ENCODE data around the gene SLCO3A1. TPM values are rescaled to one million over a fixed set of nuclear protein-coding genes. Genes with fewer than 3 reads are reported as not detected.

Gene SLCO3A1
- total RNA-seq, 1 experiment from 2014 or later: not detected

DNA sequence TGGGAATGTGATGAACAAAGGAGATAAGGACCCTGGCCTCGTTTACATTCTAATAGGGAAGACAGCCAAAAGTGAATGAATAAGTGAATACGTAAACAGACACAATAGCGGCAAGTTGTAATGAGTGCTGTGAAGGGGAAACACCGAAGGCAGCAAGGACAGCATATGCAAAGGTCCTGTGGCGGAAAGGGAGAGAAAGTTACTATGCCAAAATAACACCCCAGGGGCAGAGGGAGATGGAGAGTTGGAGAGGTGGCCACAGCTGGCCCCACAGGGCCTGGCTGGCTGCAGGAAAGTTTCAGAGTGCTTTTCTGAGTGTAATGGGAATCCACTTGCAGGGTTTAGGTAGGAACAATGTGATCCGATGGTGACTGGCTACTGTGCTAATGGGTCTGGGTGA, 91.9 kb downstream of the SLCO3A1 start:
- Mint-ChIP-seq H3K9me3 (ENCODE audit: unreplicated experiment) (no peaks in the 10 kb centered on the region), H3K27me3 (ENCODE audit: insufficient read depth, unreplicated experiment) (no peaks in the 10 kb centered on the region), H3K27ac (ENCODE audit: unreplicated experiment) (no peak overlapping the region), H3K4me3 (ENCODE audit: unreplicated experiment) (no peak overlapping the region), H3K36me3 (ENCODE audit: insufficient read depth, unreplicated experiment) (no peaks in the 10 kb centered on the region), H3K4me1 (ENCODE audit: low read depth, unreplicated experiment) (peaks cover 6% of the 10 kb centered on the region)
- TF ChIP-seq, protein P1, sequence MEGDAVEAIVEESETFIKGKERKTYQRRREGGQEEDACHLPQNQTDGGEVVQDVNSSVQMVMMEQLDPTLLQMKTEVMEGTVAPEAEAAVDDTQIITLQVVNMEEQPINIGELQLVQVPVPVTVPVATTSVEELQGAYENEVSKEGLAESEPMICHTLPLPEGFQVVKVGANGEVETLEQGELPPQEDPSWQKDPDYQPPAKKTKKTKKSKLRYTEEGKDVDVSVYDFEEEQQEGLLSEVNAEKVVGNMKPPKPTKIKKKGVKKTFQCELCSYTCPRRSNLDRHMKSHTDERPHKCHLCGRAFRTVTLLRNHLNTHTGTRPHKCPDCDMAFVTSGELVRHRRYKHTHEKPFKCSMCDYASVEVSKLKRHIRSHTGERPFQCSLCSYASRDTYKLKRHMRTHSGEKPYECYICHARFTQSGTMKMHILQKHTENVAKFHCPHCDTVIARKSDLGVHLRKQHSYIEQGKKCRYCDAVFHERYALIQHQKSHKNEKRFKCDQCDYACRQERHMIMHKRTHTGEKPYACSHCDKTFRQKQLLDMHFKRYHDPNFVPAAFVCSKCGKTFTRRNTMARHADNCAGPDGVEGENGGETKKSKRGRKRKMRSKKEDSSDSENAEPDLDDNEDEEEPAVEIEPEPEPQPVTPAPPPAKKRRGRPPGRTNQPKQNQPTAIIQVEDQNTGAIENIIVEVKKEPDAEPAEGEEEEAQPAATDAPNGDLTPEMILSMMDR (IDR thresholded peaks at IDR 0.05; ENCODE audit: insufficient read depth in 1 of 2, low read depth in 1 of 2, low read length in 1 of 2, severe bottlenecking in 1 of 2, unreplicated experiment in 1 of 2): no peak
- H3K4me3 ChIP-seq (ENCODE audit: low read depth, low read length): no peak overlapping the region
- POLR2A ChIA-PET: no interaction called here
- H3K9me3 ChIP-seq: no peaks in the 10 kb centered on the region
- intact Hi-C loops (cut with micrococcal nuclease; ENCODE audit: unreplicated experiment): no loop called here
- no peaks in the 10 kb centered on the region for H3K27me3 ChIP-seq (replicated peaks; ENCODE audit: control insufficient read depth, insufficient read depth, low read length)
- no TSS peak for BruUV-seq (replicated peaks)
- no peak for DNase-seq
- CTCF ChIA-PET: interaction anchor here (0.7 kb wide), 1 partner anchor 17 kb away, joined by 4 read pairs; no protein-coding TSS in a partner anchor
- peaks cover 27% of the 10 kb centered on the region for H3K4me1 ChIP-seq
- no peaks in the 10 kb centered on the region for H3K36me3 ChIP-seq (ENCODE audit: control insufficient read depth, insufficient read depth, low read length)

GRCh38 chr15:91946075-91946474, 92.6 kb downstream of the SLCO3A1 start:
- TF ChIP-seq, protein P1 (IDR thresholded peaks at IDR 0.05; ENCODE audit: insufficient read depth in 1 of 2, low read depth in 1 of 2, low read length in 1 of 2, severe bottlenecking in 1 of 2, unreplicated experiment in 1 of 2): no peak
- H3K36me3 Mint-ChIP-seq (ENCODE audit: insufficient read depth, unreplicated experiment): no peaks in the 10 kb centered on the region
- POLR2A ChIA-PET: no interaction called here
- DNase-seq: no peak
- no TSS peak for BruUV-seq (replicated peaks)
- peaks cover 6% of the 10 kb centered on the region for H3K4me1 Mint-ChIP-seq (ENCODE audit: low read depth, unreplicated experiment)
- intact Hi-C loops (cut with micrococcal nuclease; ENCODE audit: unreplicated experiment): no loop called here
- CTCF ChIA-PET: no interaction called here
- no peaks in the 10 kb centered on the region for H3K9me3 Mint-ChIP-seq (ENCODE audit: unreplicated experiment)
- no peak overlapping the region for H3K4me3 Mint-ChIP-seq (ENCODE audit: unreplicated experiment)
- Histone ChIP-seq H3K27me3 (replicated peaks; ENCODE audit: control insufficient read depth, insufficient read depth, low read length) (no peaks in the 10 kb centered on the region), H3K36me3 (ENCODE audit: control insufficient read depth, insufficient read depth, low read length) (no peaks in the 10 kb centered on the region), H3K4me3 (ENCODE audit: low read depth, low read length) (no peak overlapping the region), H3K9me3 (no peaks in the 10 kb centered on the region), H3K4me1 (peaks cover 23% of the 10 kb centered on the region)
- no peak overlapping the region for H3K27ac Mint-ChIP-seq (ENCODE audit: unreplicated experiment)
- H3K27me3 Mint-ChIP-seq (ENCODE audit: insufficient read depth, unreplicated experiment): no peaks in the 10 kb centered on the region

GRCh38 chr15:91946581-91947292, 93.2 kb downstream of the SLCO3A1 start:
- peaks cover 6% of the 10 kb centered on the region for H3K4me1 Mint-ChIP-seq (ENCODE audit: low read depth, unreplicated experiment)
- H3K27me3 Mint-ChIP-seq (ENCODE audit: insufficient read depth, unreplicated experiment): no peaks in the 10 kb centered on the region
- intact Hi-C loops (cut with micrococcal nuclease; ENCODE audit: unreplicated experiment): no loop called here
- Histone ChIP-seq H3K36me3 (ENCODE audit: control insufficient read depth, insufficient read depth, low read length) (no peaks in the 10 kb centered on the region), H3K27me3 (replicated peaks; ENCODE audit: control insufficient read depth, insufficient read depth, low read length) (no peaks in the 10 kb centered on the region), H3K4me3 (ENCODE audit: low read depth, low read length) (no peak overlapping the region), H3K4me1 (peaks cover 16% of the 10 kb centered on the region), H3K9me3 (no peaks in the 10 kb centered on the region)
- no peak overlapping the region for H3K4me3 Mint-ChIP-seq (ENCODE audit: unreplicated experiment)
- no peaks in the 10 kb centered on the region for H3K36me3 Mint-ChIP-seq (ENCODE audit: insufficient read depth, unreplicated experiment)
- DNase-seq: no peak
- ChIA-PET CTCF (no interaction called here), POLR2A (no interaction called here)
- TF ChIP-seq, protein P1 (IDR thresholded peaks at IDR 0.05; ENCODE audit: insufficient read depth in 1 of 2, low read depth in 1 of 2, low read length in 1 of 2, severe bottlenecking in 1 of 2, unreplicated experiment in 1 of 2): no peak
- no TSS peak for BruUV-seq (replicated peaks)
- no peak overlapping the region for H3K27ac Mint-ChIP-seq (ENCODE audit: unreplicated experiment)
- no peaks in the 10 kb centered on the region for H3K9me3 Mint-ChIP-seq (ENCODE audit: unreplicated experiment)

All from Caco-2 (cell line).